Duodenal mucosa (tissue), 2 donors: ENCODE data around the gene ZNF365.
"Not testable (repeated sequence)": the region's sequence is repeated elsewhere in the genome, so short reads cannot be mapped to it uniquely, and the experiment has no call there.

Experiments used
- H3K27ac ChIP-seq: one replicate; pipeline ENCODE4 v1.7.0; 2013; ENCODE audit warnings: low read depth, low read length
- H3K27me3 ChIP-seq, 2 donors: one replicate each; pipeline ENCODE4 v1.7.0; 2013; ENCODE audit warnings: low read length in 2 of 2, control low read depth in 1 of 2; ENCODE audit not compliant: insufficient read depth in 2 of 2, control insufficient read depth in 1 of 2
- H3K36me3 ChIP-seq, 2 donors: one replicate each; pipeline ENCODE4 v1.7.0; 2013; ENCODE audit warnings: low read length in 2 of 2, control low read depth in 1 of 2; ENCODE audit not compliant: insufficient read depth in 2 of 2, control insufficient read depth in 1 of 2
- H3K4me1 ChIP-seq, 2 donors: one replicate each; pipeline ENCODE4 v1.7.0; 2013; ENCODE audit warnings: low read length in 2 of 2, control low read depth in 1 of 2; ENCODE audit not compliant: insufficient read depth in 2 of 2, control insufficient read depth in 1 of 2
- H3K4me3 ChIP-seq, 2 donors: one replicate each; pipeline ENCODE4 v1.7.0; 2013; ENCODE audit warnings: low read length in 2 of 2, low read depth in 1 of 2
- H3K9ac ChIP-seq, 2 donors: one replicate each; pipeline ENCODE4 v1.7.0; 2013; ENCODE audit warnings: low read length in 2 of 2, low read depth in 1 of 2
- H3K9me3 ChIP-seq, 2 donors: one replicate each; pipeline ENCODE4 v1.7.0; 2013; ENCODE audit warnings: low read length in 2 of 2, control low read depth in 1 of 2; ENCODE audit not compliant: control insufficient read depth in 1 of 2

The ZNF365 gene

DNA sequence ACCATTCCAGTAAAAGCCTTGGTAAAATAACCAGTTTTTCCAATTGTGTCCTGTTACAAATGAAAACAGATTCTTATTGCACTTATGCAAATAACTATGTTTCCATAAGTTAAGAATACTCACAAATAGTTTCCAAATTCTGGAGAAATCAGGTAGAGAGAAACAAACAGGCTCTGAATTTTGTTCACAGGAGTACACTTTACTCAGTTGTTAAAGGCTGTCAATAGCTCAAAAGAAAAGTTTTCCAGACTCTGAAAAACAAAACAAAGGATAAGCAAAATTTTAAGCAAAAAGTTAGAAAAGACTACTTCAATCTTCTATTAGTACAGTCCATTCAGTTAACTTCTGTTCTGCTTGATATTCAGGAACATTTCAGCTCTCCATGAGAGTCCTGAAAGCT, 32.8 kb upstream of the ZNF365 start:
- no peaks in the 10 kb centered on the region for H3K27me3 ChIP-seq
- peaks cover 8 to 17% of the 10 kb centered on the region in 2 donors for H3K9me3 ChIP-seq
- no peaks in the 10 kb centered on the region for H3K36me3 ChIP-seq
- no peak overlapping the region for H3K9ac ChIP-seq
- H3K27ac ChIP-seq: no peak overlapping the region
- no peaks in the 10 kb centered on the region for H3K4me1 ChIP-seq
- no peak overlapping the region for H3K4me3 ChIP-seq

DNA sequence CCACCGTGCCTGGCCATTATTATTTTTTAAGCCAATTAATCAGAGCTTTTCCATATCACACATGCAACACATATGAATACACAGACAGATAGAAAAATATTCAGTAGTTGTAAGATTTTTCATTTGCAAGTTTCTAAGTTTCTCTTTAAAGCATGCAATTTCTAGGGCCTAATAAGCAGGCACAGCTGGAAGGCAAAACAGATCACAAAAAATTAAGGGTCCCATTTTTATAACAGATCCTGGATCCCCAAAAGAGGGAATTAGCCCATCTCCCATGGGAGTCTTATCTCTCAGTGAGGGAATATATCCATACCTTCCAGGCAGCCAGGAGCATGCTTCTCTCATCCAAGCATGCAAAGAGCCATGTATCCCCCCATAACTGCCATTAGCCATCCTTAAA, 31.2 kb upstream of the ZNF365 start:
- H3K9me3 ChIP-seq: peaks cover 8 to 17% of the 10 kb centered on the region in 2 donors
- H3K36me3 ChIP-seq: no peaks in the 10 kb centered on the region
- no peaks in the 10 kb centered on the region for H3K4me1 ChIP-seq
- H3K27ac ChIP-seq: no peak overlapping the region
- H3K4me3 ChIP-seq: no peak overlapping the region
- no peaks in the 10 kb centered on the region for H3K27me3 ChIP-seq
- H3K9ac ChIP-seq: no peak overlapping the region

DNA sequence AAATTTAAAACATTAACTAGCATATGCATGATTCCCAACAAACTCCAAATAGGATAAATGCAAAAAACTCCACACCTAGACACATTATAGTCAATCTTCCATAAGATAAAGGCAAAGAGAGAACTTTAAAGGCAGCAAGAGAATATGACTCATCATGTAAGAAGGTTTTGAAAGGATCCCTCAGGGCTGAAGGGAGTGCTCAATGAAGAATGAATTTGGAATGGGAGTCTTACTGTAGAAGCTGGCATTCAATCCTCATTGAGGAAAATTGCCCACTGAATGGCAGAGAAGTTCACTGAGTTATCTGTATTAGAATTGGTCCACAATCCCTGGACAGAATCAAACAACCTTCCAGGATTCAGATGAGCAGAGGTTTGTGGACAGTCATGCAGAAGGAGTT, 26.1 kb upstream of the ZNF365 start:
- Histone ChIP-seq H3K4me1 (no peaks in the 10 kb centered on the region), H3K9ac (no peak overlapping the region), H3K27ac (no peak overlapping the region), H3K9me3 (peaks cover 3 to 11% of the 10 kb centered on the region in 2 donors), H3K36me3 (no peaks in the 10 kb centered on the region), H3K4me3 (no peak overlapping the region), H3K27me3 (no peaks in the 10 kb centered on the region)

DNA sequence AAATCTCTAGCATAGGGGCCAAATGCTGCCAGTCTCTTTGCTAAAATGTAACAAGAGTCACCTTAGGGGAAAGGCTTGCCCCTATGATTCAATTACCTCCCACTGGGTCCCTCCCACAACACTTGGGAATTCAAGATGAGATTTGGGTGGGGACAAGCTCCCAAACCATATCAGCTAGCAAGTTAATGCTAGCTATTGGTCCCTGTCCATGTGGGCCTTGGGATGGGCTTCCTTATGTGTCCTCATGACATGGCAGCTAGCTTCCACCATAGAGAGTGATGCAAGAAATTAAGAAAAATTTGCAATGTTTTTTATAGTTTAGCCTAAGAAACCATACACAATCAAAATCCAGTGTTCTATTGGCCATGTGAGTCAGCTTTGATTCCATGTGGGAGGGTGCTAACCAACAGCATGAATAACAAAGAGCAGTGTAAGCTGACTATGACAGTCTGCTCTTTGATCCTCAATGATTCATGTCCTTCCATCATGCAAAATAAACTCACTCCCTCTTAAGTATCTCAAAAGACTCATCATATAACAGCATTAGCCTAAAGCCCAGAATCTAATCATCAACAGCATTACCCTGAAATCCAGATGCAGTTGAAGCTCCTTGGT, 21.7 kb upstream of the ZNF365 start:
- H3K9ac ChIP-seq: no peak overlapping the region
- H3K36me3 ChIP-seq: no peaks in the 10 kb centered on the region
- H3K4me1 ChIP-seq: no peaks in the 10 kb centered on the region
- no peaks in the 10 kb centered on the region for H3K27me3 ChIP-seq
- H3K4me3 ChIP-seq: no peak overlapping the region
- no peaks in the 10 kb centered on the region for H3K9me3 ChIP-seq
- H3K27ac ChIP-seq: no peak overlapping the region

DNA sequence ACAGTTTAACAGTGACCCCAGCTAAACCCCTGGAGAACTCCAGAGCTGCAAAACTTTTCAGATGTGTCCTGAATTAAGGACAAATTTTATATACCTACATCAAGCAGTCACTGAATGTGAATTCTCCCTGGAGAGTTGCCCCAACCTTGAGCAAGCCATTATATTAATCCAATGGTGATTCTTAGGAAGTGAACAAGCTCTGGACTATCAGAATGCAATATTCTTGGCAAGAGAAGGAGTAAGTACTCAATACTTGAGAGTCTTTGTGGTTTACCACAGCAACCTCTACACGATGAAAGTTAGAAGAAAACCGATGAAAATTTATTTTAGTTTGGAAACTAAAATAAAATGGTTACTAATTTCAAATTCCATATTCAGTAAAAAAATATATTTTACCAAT, 19.3 kb upstream of the ZNF365 start:
- Histone ChIP-seq H3K4me3 (no peak overlapping the region), H3K27ac (no peak overlapping the region), H3K4me1 (no peaks in the 10 kb centered on the region), H3K27me3 (no peaks in the 10 kb centered on the region), H3K9me3 (no peaks in the 10 kb centered on the region), H3K36me3 (no peaks in the 10 kb centered on the region), H3K9ac (no peak overlapping the region)

DNA sequence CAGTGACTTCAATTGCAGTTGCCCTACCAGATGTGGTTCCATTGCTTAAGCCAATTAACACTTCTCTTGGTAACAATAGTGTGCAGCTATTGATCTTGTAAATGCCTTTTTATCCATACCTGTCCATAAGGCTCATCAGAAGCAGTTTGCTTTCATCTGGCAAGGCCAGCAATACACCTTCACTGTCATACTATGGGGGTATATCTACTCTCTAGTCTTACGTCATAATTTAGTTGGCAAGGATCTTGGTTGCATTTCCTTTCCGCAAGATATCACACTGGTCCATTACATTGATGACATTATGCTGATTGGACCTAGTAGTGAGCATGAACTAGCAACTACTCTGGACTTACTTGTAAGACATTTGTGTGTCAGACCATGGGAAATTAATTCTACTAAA, 17.7 kb upstream of the ZNF365 start:
- Histone ChIP-seq H3K36me3 (no peaks in the 10 kb centered on the region), H3K9ac (no peak overlapping the region), H3K27me3 (no peaks in the 10 kb centered on the region), H3K27ac (no peak overlapping the region), H3K4me1 (no peaks in the 10 kb centered on the region), H3K4me3 (no peak overlapping the region), H3K9me3 (no peaks in the 10 kb centered on the region)

DNA sequence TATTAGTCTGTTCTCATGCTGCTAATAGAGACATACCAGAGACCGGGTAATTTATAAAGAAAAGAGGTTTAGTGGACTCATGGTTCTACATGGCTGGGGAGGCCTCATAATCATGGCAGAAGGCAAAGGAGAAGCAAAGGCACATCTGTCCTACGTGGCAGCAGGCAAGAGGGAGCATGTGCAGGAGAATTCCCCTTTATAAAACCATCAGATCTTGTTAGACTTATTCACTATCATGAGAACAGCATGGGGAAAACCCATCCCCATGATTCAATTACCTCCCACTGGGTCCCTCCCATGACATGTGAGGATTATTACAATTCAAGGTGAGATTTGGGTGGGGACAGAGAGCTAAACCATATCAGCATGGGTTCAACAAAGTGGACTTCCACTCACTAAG, 16.0 kb upstream of the ZNF365 start:
- not testable (repeated sequence) for H3K36me3 ChIP-seq, H3K27ac ChIP-seq, H3K4me1 ChIP-seq, H3K9ac ChIP-seq, H3K4me3 ChIP-seq, H3K9me3 ChIP-seq, H3K27me3 ChIP-seq

DNA sequence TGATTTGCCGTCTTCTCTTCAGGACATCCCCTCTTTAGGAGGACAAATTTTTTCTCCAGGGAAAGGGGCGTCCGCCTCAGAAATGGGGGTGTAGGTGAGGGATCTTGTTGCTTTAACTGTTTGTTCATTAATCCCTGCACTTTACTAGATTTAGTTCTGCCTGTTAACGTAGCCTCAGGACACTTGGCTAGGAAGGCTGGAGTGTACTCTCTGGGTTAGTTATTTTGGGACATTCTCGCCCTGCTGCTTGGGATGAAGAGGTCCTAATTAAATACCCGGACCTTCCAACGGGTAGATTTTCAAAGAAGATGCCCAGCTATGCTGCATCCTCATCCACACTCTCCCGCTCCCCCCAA, 552 bp upstream of the ZNF365 start:
- Histone ChIP-seq H3K36me3 (no peaks in the 10 kb centered on the region), H3K9ac (no peak overlapping the region), H3K27ac (no peak overlapping the region), H3K9me3 (no peaks in the 10 kb centered on the region), H3K4me3 (peak overlapping the region; percentile 40 to 63), H3K27me3 (peaks cover 13 to 19% of the 10 kb centered on the region in 2 donors), H3K4me1 (peaks cover 0 to 2% of the 10 kb centered on the region in 2 donors)

DNA sequence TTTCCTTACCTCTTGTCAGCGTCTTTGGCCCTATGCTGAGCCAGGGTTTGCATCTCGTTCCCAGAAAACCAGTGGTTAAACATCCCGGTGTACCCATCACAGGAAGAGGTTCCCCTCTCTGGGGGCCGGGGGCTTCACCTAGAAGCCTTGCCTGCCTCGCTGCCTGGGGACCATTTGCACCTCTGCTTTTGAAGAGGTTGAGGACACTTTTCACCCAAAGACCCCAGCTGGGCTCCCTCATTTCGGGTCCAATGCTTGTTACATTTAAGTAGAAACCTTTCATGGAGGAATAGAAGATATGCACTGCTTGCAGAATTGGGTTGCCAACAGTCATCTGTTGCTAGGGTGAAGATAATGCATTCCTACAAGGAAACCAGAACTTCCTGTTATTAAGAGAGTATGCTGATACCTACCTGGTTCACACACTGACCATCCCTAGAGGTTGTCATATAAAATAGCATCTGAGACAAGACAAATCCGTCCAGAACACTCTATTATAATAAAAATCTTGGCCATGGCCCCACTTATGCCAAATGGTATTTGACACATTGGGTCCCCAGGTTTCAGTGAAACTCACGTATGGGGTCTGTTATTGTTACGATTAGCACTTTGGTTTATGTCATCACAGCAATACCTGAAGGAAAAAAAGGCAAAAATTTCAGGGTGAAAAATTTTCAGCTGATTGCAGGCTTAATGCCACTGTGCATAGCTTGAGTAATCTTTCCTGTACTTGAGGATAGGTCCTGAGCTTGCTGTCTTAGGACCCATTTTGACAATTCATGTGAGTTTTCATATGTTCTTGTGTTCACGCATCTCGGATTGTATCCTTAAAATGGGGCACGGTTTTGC, 917 bp downstream of the ZNF365 start:
- peak overlapping the region; percentile 29 to 63 for H3K4me3 ChIP-seq

DNA sequence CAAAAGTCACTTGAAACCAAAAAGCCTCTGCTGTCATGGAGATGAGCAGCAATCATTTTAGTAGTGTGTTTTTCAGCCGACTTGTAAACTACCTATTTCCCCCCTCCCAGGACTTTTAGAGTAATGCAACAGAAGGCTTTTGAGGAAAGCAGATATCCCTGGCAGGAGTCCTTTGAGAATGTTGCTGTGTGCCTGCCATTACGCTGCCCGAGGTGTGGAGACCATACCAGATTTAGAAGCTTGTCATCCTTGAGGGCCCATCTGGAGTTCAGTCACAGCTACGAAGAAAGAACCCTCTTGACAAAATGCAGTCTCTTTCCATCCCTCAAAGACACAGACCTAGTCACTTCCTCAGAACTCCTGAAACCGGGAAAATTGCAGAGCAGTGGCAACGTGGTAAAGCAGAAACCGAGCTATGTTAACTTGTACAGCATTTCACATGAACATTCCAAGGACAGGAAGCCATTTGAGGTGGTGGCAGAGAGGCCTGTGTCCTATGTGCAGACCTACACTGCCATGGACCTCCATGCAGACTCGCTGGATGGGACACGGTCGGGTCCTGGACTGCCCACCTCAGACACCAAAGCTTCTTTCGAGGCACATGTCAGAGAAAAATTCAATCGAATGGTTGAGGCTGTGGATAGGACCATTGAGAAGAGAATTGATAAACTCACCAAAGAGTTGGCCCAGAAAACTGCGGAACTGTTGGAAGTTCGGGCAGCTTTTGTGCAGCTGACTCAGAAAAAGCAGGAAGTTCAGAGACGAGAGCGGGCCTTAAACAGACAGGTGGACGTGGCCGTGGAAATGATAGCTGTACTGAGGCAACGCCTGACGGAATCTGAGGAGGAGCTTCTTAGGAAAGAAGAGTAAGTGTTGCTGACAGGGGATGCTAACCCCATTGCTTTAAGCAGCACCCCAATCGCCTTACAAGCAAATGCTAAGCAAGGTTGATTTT, 2.2 kb downstream of the ZNF365 start:
- no peaks in the 10 kb centered on the region for H3K36me3 ChIP-seq
- no peaks in the 10 kb centered on the region for H3K9me3 ChIP-seq
- H3K4me3 ChIP-seq: no peak overlapping the region
- peaks cover 0 to 2% of the 10 kb centered on the region in 2 donors for H3K4me1 ChIP-seq
- no peak overlapping the region for H3K27ac ChIP-seq
- peaks cover 13 to 19% of the 10 kb centered on the region in 2 donors for H3K27me3 ChIP-seq
- no peak overlapping the region for H3K9ac ChIP-seq

More for the DNA sequence above, 917 bp downstream of the ZNF365 start:
- Histone ChIP-seq H3K27ac (no peak overlapping the region), H3K4me1 (peaks cover 0 to 2% of the 10 kb centered on the region in 2 donors), H3K9me3 (no peaks in the 10 kb centered on the region), H3K9ac (no peak overlapping the region), H3K36me3 (no peaks in the 10 kb centered on the region), H3K27me3 (peaks cover 13 to 19% of the 10 kb centered on the region in 2 donors)
